HUDEP-2 (cell line): ENCODE data around the gene ABCD2.
"Not testable (repeated sequence)": the region's sequence is repeated elsewhere in the genome, so short reads cannot be mapped to it uniquely, and the experiment has no call there.

Source experiments
- DNase-seq, 76 experiments: peaks; one replicate each; lab custom pipeline; 2025; ENCODE audit not compliant: unreplicated experiment in 76 of 76; lab: John Stamatoyannopoulos, UW

Gene ABCD2

GRCh38 chr12:39544211-39544610 lies 75.4 kb downstream of the ABCD2 start:
- DNase-seq: not testable (repeated sequence)

- no peak for DNase-seq
These were observed 78.1 kb downstream of the ABCD2 start for GRCh38 chr12:39541471-39541870.

GRCh38 chr12:39538679-39539104 lies 80.9 kb downstream of the ABCD2 start:
- no peak for DNase-seq

DNA sequence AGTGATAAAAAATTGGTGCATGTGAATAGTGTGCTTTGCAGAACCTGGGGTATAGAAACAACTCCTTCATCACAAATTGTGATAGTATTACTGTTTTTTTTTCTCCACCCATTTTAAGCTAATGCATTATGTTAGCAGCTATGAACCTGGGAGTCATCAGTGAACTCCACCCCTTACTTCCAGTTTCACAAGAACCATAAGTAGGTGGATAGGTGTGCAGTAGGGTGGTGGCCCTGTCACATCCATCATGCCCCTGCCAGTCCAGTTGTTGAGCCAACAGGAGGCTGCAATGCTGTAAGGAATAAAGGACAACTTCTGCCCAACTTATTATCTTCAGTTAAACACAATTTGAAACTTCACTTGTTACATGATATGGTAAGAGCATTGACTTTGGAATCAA lies 85.7 kb downstream of the ABCD2 start:
- no peak for DNase-seq

GRCh38 chr12:39532448-39532847 lies 87.2 kb downstream of the ABCD2 start:
- DNase-seq: no peak

GRCh38 chr12:39526974-39527373 lies 92.6 kb downstream of the ABCD2 start:
- no peak for DNase-seq

DNA sequence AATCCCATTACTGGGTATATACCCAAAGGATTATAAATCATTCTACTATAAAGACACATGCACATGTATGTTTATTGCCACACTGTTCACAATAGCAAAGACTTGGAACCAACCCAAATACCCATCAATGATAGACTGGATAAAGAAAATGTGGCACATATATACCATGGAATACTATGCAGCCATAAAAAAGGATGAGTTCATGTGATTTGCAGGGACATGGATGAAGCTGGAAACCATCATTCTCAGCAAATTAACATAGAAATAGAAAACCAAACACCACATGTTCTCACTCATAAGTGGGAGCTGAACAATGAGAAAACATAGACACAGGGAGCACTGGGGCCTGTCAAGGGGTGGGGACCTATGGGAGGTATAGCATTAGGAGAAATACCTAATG lies 97.4 kb downstream of the ABCD2 start:
- DNase-seq: not testable (repeated sequence)

- no peak for DNase-seq
These were observed 109.6 kb downstream of the ABCD2 start for GRCh38 chr12:39510001-39510400.

- DNase-seq: no peak
These were observed 114.0 kb downstream of the ABCD2 start for GRCh38 chr12:39505554-39505953.

- no peak for DNase-seq
These were observed 114.6 kb downstream of the ABCD2 start for GRCh38 chr12:39505023-39505422.

- no peak for DNase-seq
These were observed 116.2 kb downstream of the ABCD2 start for GRCh38 chr12:39503439-39503838.

GRCh38 chr12:39502726-39503125 lies 116.9 kb downstream of the ABCD2 start:
- no peak for DNase-seq
